A549 (cell line): Measurements from ENCODE around the gene TBX2. TPM values are rescaled to one million over a fixed set of nuclear protein-coding genes. Genes with fewer than 3 reads are reported as not detected.

Experiments used
- ATAC-seq, 2 experiments: fragments of 200-7000 bp in 1 of 2; fragments of >200 bp in 1 of 2; cut with Nextera tagmentation in 1 of 2; cut with Tn5 transposase in 1 of 2; 3 replicates each; pipeline versions ENCODE4 v1.8.0 to v1.9.1; 2018 to 2020; ENCODE audit warnings: mild to moderate bottlenecking in 1 of 2, moderate library complexity in 1 of 2
- CTCF ChIA-PET: fragments of 300-600 bp; sonication (Branson Sonifier 250); formaldehyde crosslinking; extraction: SDS; loops from one replicate; lab custom pipeline; 2021; ENCODE audit warnings: antibody characterized with exemption, inconsistent platforms; lab: Yijun Ruan, JAX
- POLR2A ChIA-PET: fragments of 350-600 bp; formaldehyde crosslinking; extraction: SDS; loops from one replicate; lab custom pipeline; 2021; ENCODE audit warnings: antibody characterized with exemption, inconsistent platforms; lab: Yijun Ruan, JAX
- DNase-seq, 2 experiments: peaks; one replicate each; pipeline versions ENCODE4 v3.0.0 to v3.0.0-alpha.2; 2011 to 2016; ENCODE audit warnings: low read depth in 1 of 2, low spot score in 1 of 2
- FAIRE-seq: peaks from 2 replicates; lab custom pipeline; 2011; peaks lifted over from hg19 to GRCh38; lab: Jason Lieb, UNC
- H3K27ac ChIP-seq, 2 experiments: fragments of >200 bp; sonication (Bioruptor Twin); formaldehyde crosslinking; 3 replicates each; pipeline ENCODE4 v1.5.1; 2016 to 2017
- H3K4me1 ChIP-seq: fragments of >200 bp; sonication (Bioruptor Twin); formaldehyde crosslinking; 3 replicates; pipeline ENCODE4 v1.6.1; 2016
- H3K4me2 ChIP-seq: fragments of >200 bp; sonication (Bioruptor Twin); formaldehyde crosslinking; 3 replicates; pipeline ENCODE4 v1.6.1; 2016
- H3K4me3 ChIP-seq: fragments of >200 bp; sonication (Bioruptor Twin); formaldehyde crosslinking; 3 replicates; pipeline ENCODE4 v1.5.1; 2016
- H3K9me3 ChIP-seq: fragments of >200 bp; sonication (Bioruptor Twin); formaldehyde crosslinking; 3 replicates; pipeline ENCODE4 v1.6.1; 2016
- CBX8 ChIP-seq: fragments of 200-600 bp; sonication (generic); IDR thresholded peaks from 2 replicates; pipeline ENCODE4 v1.6.1; 2016
- CEBPB ChIP-seq, 2 experiments: fragments of >200 bp in 1 of 2; sonication (Bioruptor Twin) in 1 of 2; formaldehyde crosslinking in 1 of 2; IDR thresholded peaks; 2 replicates each; pipeline ENCODE4 v1.6.1; 2012 to 2016
- CHD4 ChIP-seq: fragments of 200-600 bp; sonication (generic); IDR thresholded peaks from 2 replicates; pipeline ENCODE4 v1.6.1; 2016; ENCODE audit warnings: antibody characterized with exemption, mild to moderate bottlenecking, borderline replicate concordance
- E2F6 ChIP-seq: IDR thresholded peaks from 2 replicates; pipeline ENCODE4 v1.6.1; 2012; ENCODE audit warnings: low read depth, borderline replicate concordance
- EHF ChIP-seq: fragments of 250-450 bp; sonication (Bioruptor Pico); IDR thresholded peaks from 2 replicates; pipeline ENCODE4 v1.5.0; 2020; ENCODE audit warnings: mild to moderate bottlenecking
- ELK1 ChIP-seq: fragments of 150-350 bp; IDR thresholded peaks from 2 replicates; pipeline ENCODE4 v1.6.1; 2014; ENCODE audit warnings: low read depth, mild to moderate bottlenecking, low read length
- FOSB ChIP-seq: fragments of 250-450 bp; sonication (Bioruptor Pico); IDR thresholded peaks from 2 replicates; pipeline ENCODE4 v1.5.0; 2020; ENCODE audit warnings: mild to moderate bottlenecking, moderate library complexity
- FOXS1 ChIP-seq: fragments of 250-450 bp; sonication (Bioruptor Pico); IDR thresholded peaks from 2 replicates; pipeline ENCODE4 v1.5.0; 2020; ENCODE audit warnings: mild to moderate bottlenecking, moderate library complexity
- HES2 ChIP-seq: fragments of >200 bp; sonication (Bioruptor Twin); formaldehyde crosslinking; IDR thresholded peaks from 2 replicates; pipeline ENCODE4 v1.6.1; 2016
- HOXA7 ChIP-seq: fragments of 250-450 bp; sonication (Bioruptor Pico); IDR thresholded peaks from 2 replicates; pipeline ENCODE4 v1.5.0; 2020; ENCODE audit warnings: mild to moderate bottlenecking, moderate library complexity
- JUNB ChIP-seq: fragments of >200 bp; sonication (Bioruptor Twin); formaldehyde crosslinking; IDR thresholded peaks from 2 replicates; pipeline ENCODE4 v1.6.1; 2016
- KDM1A ChIP-seq: fragments of 200-600 bp; sonication (generic); IDR thresholded peaks from 2 replicates; pipeline ENCODE4 v1.6.1; 2016; ENCODE audit warnings: low read depth, mild to moderate bottlenecking
- KDM5A ChIP-seq: fragments of 200-600 bp; sonication (generic); IDR thresholded peaks from 2 replicates; pipeline ENCODE4 v1.6.1; 2016; ENCODE audit warnings: antibody characterized with exemption, mild to moderate bottlenecking
- MAZ ChIP-seq: fragments of 150-350 bp; IDR thresholded peaks from 2 replicates; pipeline ENCODE4 v1.6.1; 2014; ENCODE audit warnings: antibody characterized with exemption, low read depth, low read length, borderline replicate concordance
- MYC ChIP-seq: IDR thresholded peaks from 2 replicates; pipeline ENCODE4 v1.6.1; 2012; ENCODE audit warnings: mild to moderate bottlenecking, inconsistent platforms, low read length, improper control_type of control experiment, borderline replicate concordance
- PHF8 ChIP-seq: fragments of 200-600 bp; sonication (generic); IDR thresholded peaks from 2 replicates; pipeline ENCODE4 v1.6.1; 2016; ENCODE audit warnings: low read depth, mild to moderate bottlenecking, antibody characterized with exemption, moderate library complexity, borderline replicate concordance
- POLR2A ChIP-seq: IDR thresholded peaks from 2 replicates; pipeline ENCODE4 v1.6.1; 2012; ENCODE audit warnings: mild to moderate bottlenecking, low read length
- POLR2AphosphoS2 ChIP-seq: conservative IDR thresholded peaks from 2 replicates; pipeline ENCODE4 v1.6.1; 2012; ENCODE audit warnings: low read length, improper control_type of control experiment, inconsistent platforms
- RARB ChIP-seq: fragments of 250-450 bp; sonication (Bioruptor Pico); IDR thresholded peaks from 2 replicates; pipeline ENCODE4 v1.8.0; 2021; ENCODE audit warnings: mild to moderate bottlenecking, moderate library complexity
- RFX5 ChIP-seq: fragments of 450-650 bp; IDR thresholded peaks from 2 replicates; pipeline ENCODE4 v1.7.1; 2014; ENCODE audit warnings: antibody characterized with exemption, mild to moderate bottlenecking, moderate library complexity
- RNF2 ChIP-seq: fragments of 200-600 bp; sonication (generic); IDR thresholded peaks from 2 replicates; pipeline ENCODE4 v1.6.1; 2016; ENCODE audit warnings: low read depth, mild to moderate bottlenecking, antibody characterized with exemption, moderate library complexity, borderline replicate concordance
- SREBF2 ChIP-seq: fragments of 450-650 bp; IDR thresholded peaks from 2 replicates; pipeline ENCODE4 v1.6.1; 2014; ENCODE audit warnings: mild to moderate bottlenecking, moderate library complexity
- TP53 ChIP-seq: fragments of 250-450 bp; sonication (Bioruptor Pico); IDR thresholded peaks from 2 replicates; pipeline ENCODE4 v1.5.0; 2021; ENCODE audit warnings: mild to moderate bottlenecking, moderate library complexity
- USF2 ChIP-seq: fragments of 450-650 bp; IDR thresholded peaks from 2 replicates; pipeline ENCODE4 v1.6.1; 2014; ENCODE audit warnings: antibody characterized with exemption
- ZNF302 ChIP-seq: fragments of 250-450 bp; sonication (Bioruptor Pico); IDR thresholded peaks from 2 replicates; pipeline ENCODE4 v1.9.0; 2021; ENCODE audit warnings: inconsistent platforms, mild to moderate bottlenecking, moderate library complexity
- ZSCAN20 ChIP-seq: fragments of 250-450 bp; sonication (Bioruptor Pico); IDR thresholded peaks from 2 replicates; pipeline ENCODE4 v1.8.0; 2022; ENCODE audit warnings: mild to moderate bottlenecking, moderate library complexity
- WGBS: methylation state at CpG from one replicate; pipeline ENCODE4 v1.1.6; 2017; ENCODE audit errors: missing lambda C conversion rate; 5-methylcytosine and 5-hydroxymethylcytosine counted together
- polyA plus RNA-seq, 4 experiments: library from polyadenylated mRNA; depleted of rRNA in 3 of 4; stranded (reverse); fragments of >200 nt; fragmentation: RNase III in 1 of 4; extraction: RNeasy Plus Mini Kit Qiagen cat#74134 plus additional on column Dnase treatment in 1 of 4; gene quantifications; 2 replicates in 3 of 4; 3 replicates in 1 of 4; pipeline ENCODE4 v1.2.3, GENCODE V29; 2011 to 2017

The TBX2 gene
- polyA plus RNA-seq, 2 of the 4 experiments (the other 2 are of a cell fraction), result 0.71 to 2.3 TPM

- Histone ChIP-seq H3K4me2 (no peak overlapping the region), H3K4me1 (peaks cover 4% of the 10 kb centered on the region; the same call in 2 of the 3 replicates), H3K27ac (no peak overlapping the region), H3K9me3 (no peaks in the 10 kb centered on the region), H3K4me3 (no peak overlapping the region)
- TF ChIP-seq FOXS1 (CRISPR knock-in tag), result no peak
- no peak for TF ChIP-seq CBX8
- TF ChIP-seq HES2, result no peak
- TF ChIP-seq POLR2AphosphoS2, result no peak
- no peak for TF ChIP-seq ZNF302 (CRISPR knock-in tag)
- TF ChIP-seq RFX5, result no peak
- TF ChIP-seq ELK1, result no peak
- ATAC-seq, result no peak
- no peak for DNase-seq
- FAIRE-seq, result no peak
- WGBS, result 71% methylated on average over 8 of the region's 8 CpGs
- POLR2A ChIA-PET, result no interaction called here
- CTCF ChIA-PET, result interaction anchor here (1.0 to 4.3 kb wide), 6 partner anchors 13 to 687 kb away, joined by 3 to 21 read pairs (median 4); no protein-coding TSS in a partner anchor
Measured at GRCh38 chr17:61406971-61407911, 7.6 kb downstream of the TBX2 start.

- Histone ChIP-seq H3K4me1 (peaks cover 8% of the 10 kb centered on the region; the same call in 2 of the 3 replicates), H3K27ac (peak overlapping the region; percentile 72 to 92; a peak in 5 of 6 replicates), H3K4me2 (peak overlapping the region; percentile 58), H3K4me3 (peak overlapping the region; percentile 46; the same call in 2 of the 3 replicates), H3K9me3 (0 out of 3 replicates have a peak, but pooled peaks cover 1% of the 10 kb centered on the region)
- ChIA-PET CTCF (interaction anchor here (0.6 to 19.8 kb wide), 29 partner anchors 7 to 731 kb away, joined by 3 to 357 read pairs (median 4); partner anchors contain the start of genes BCAS3 and TBX2), POLR2A (no interaction called here)
- no peak for FAIRE-seq
- TF ChIP-seq PHF8 (no peak), SREBF2 (no peak), ZNF302 (CRISPR knock-in tag) (no peak), RNF2 (no peak)
- ATAC-seq, result no peak
- WGBS, result 91% methylated on average over 35 of the region's 41 CpGs
- no peak for DNase-seq
Measured at GRCh38 chr17:61408151-61409041, 8.8 kb downstream of the TBX2 start.

- 5% methylated on average over 54 of the region's 73 CpGs for WGBS
- peak overlapping the region; percentile 58 for H3K4me2 ChIP-seq
- H3K9me3 ChIP-seq, result 0 out of 3 replicates have a peak, but pooled peaks cover 8% of the 10 kb centered on the region
- H3K27ac ChIP-seq, result peak overlapping the region; percentile 72 to 92
- DNase-seq (peak; percentile 75 to 91), FAIRE-seq (no peak), ATAC-seq (peak; percentile 72 to 74)
- H3K4me3 ChIP-seq, result peak overlapping the region; percentile 46
- H3K4me1 ChIP-seq, result peaks cover 8% of the 10 kb centered on the region; the same call in 2 of the 3 replicates
- CTCF ChIA-PET, result interaction anchor here (0.6 to 19.8 kb wide), 54 partner anchors 8 to 732 kb away, joined by 3 to 357 read pairs (median 4); partner anchors contain the start of genes BCAS3 and TBX2
- POLR2A ChIA-PET, result interaction anchor here (0.7 to 1.0 kb wide), 3 partner anchors 9 to 689 kb away, joined by 3 to 4 read pairs (median 4); partner anchors contain the start of gene TBX2
- TF ChIP-seq TP53 (CRISPR knock-in tag) (no peak), FOSB (CRISPR knock-in tag) (no peak), ZSCAN20 (CRISPR knock-in tag) (no peak), MAZ (no peak), CHD4 (no peak), KDM5A (no peak), USF2 (no peak), PHF8 (peak; percentile 56; the same call in 1 of the 2 replicates), MYC (peak; percentile 37; the same call in 1 of the 2 replicates), E2F6 (no peak), KDM1A (no peak), HOXA7 (CRISPR knock-in tag) (no peak), POLR2A (peak; percentile 62), RNF2 (peak; percentile 74; the same call in 1 of the 2 replicates), JUNB (no peak), RARB (CRISPR knock-in tag) (no peak), EHF (CRISPR knock-in tag) (no peak), CEBPB (IDR thresholded peaks at IDR 0.05) (no peak)
Measured at GRCh38 chr17:61409301-61410112, 9.9 kb downstream of the TBX2 start.
